Ovary (tissue), 3 donors: Measurements from ENCODE around the gene PPFIA4.

Source experiments
- EP300 ChIP-seq: sonication (generic); formaldehyde crosslinking; IDR thresholded peaks from one replicate; pipeline ENCODE4 v1.6.1; 2017; ENCODE audit warnings: antibody characterized with exemption
- POLR2A ChIP-seq: fragments of 450-650 bp; IDR thresholded peaks from one replicate; pipeline ENCODE4 v1.6.1; 2017; ENCODE audit warnings: antibody characterized with exemption, mild to moderate bottlenecking, moderate library complexity
- TF ChIP-seq, protein P1 (sequence below), 3 donors: fragments of 450-650 bp in 2 of 3; fragments of 200-600 bp in 1 of 3; IDR thresholded peaks; one replicate each; pipeline versions ENCODE4 v1.5.1 to v1.8.0; 2016 to 2022; ENCODE audit warnings: antibody characterized with exemption in 3 of 3, mild to moderate bottlenecking in 1 of 3
- donor health status: DM: no; HTN: no; CAD: no.

DNA sequence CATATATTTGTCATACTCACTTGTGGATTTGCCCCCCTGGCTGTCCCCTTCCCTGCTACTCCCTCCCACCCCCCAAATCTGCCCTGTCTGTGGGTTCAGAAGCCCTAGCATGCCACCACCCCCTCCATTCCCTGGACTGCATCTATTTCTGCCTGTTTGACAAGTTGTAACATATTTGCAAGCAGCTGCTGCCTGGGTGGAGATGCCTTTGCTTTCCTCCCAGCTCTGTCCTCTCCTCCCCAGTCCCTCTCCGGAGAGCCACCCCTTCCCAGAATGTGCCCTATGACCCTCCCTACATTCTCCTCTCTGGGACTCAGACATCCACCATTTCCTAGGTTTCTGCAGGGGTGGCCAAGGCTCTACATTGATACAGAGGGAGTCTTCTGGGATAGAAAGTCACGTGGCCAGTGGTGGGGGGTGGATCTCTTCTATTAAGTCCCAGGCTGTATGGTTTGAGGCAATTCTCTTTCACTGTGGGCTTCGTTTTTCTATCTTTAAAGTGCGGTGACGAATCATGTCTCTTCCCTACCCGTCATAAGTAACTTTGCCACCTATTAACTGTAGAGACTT, 65.6 kb downstream of the PPFIA4 start:
- TF ChIP-seq, protein P1, sequence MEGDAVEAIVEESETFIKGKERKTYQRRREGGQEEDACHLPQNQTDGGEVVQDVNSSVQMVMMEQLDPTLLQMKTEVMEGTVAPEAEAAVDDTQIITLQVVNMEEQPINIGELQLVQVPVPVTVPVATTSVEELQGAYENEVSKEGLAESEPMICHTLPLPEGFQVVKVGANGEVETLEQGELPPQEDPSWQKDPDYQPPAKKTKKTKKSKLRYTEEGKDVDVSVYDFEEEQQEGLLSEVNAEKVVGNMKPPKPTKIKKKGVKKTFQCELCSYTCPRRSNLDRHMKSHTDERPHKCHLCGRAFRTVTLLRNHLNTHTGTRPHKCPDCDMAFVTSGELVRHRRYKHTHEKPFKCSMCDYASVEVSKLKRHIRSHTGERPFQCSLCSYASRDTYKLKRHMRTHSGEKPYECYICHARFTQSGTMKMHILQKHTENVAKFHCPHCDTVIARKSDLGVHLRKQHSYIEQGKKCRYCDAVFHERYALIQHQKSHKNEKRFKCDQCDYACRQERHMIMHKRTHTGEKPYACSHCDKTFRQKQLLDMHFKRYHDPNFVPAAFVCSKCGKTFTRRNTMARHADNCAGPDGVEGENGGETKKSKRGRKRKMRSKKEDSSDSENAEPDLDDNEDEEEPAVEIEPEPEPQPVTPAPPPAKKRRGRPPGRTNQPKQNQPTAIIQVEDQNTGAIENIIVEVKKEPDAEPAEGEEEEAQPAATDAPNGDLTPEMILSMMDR (IDR thresholded peaks at IDR 0.05), result no peak
- TF ChIP-seq POLR2A (no peak), EP300 (no peak)
